ENCODE results near the gene GSG1L. TPM values are rescaled to one million over a fixed set of nuclear protein-coding genes. Genes with fewer than 3 reads are reported as not detected.
"Not testable (repeated sequence)": the region's sequence is repeated elsewhere in the genome, so short reads cannot be mapped to it uniquely, and the experiment has no call there.

The GSG1L gene
- total RNA-seq, 5 donors from 2014 or later (not counting 1 experiment from before 2014, with no cell fraction given), result not detected

DNA sequence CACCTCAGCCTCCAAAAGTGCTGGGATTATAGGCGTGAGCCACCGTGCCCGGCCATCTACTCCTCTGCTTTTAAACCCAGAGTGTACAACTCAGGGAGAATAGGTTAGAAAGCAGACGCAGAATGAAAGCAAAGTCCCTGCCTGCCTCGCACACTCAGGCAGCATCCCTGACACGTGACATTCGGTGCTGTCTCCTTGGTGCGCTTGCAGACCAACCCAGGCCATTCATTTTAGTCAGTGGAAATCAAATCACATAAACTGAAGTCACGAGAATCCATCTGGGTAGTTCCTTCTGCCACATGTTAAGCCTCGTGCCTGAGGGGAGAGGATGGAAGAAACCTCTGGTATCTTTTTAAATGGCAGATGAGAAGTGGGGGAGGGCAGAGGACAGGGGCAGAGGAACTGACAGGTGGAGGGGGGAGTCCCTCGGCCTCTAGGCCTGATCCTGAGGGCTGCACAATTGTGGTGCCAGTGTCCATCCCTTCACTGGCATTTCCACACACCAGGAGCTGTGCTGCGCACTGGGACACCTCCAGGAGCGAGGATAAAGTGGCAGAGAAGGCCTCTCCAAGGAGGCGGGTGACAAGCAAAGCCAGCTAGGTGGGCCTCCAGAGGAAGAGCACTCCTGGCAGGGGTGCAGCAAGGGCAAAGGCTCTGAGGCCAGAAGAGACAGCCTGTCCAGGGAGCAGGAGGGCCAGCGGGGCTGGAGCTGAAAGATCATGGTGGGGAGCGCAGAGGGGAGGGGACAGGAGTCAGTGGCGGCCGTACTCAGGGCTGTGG lies 317.2 kb downstream of the GSG1L start:
- POLR2A ChIA-PET, result no interaction called here
- H3K27ac Mint-ChIP-seq, result no peak overlapping the region
- Histone ChIP-seq H3K36me3 (ENCODE audit: control insufficient read depth in 2 of 2, extremely low read depth in 1 of 2, insufficient read depth in 1 of 2, low read length in 1 of 2) (peaks cover 2 to 6% of the 10 kb centered on the region in 2 donors), H3K4me1 (ENCODE audit: control insufficient read depth in 1 of 2, extremely low read depth in 1 of 2, insufficient read depth in 2 of 2, low read length in 2 of 2) (peaks cover 0 to 10% of the 10 kb centered on the region in 2 experiments), H3K27me3 (replicated peaks in 1 of 2; ENCODE audit: control insufficient read depth in 2 of 2, extremely low read depth in 1 of 2, insufficient read depth in 2 of 2, low read length in 1 of 2) (no peaks in the 10 kb centered on the region), H3K27ac (ENCODE audit: low read length) (no peak overlapping the region), H3K9me3 (no peaks in the 10 kb centered on the region), H3K4me3 (ENCODE audit: control insufficient read depth in 1 of 2, extremely low read depth in 1 of 2, low read length in 1 of 2) (no peak overlapping the region)
- WGBS (ENCODE audit: insufficient coverage), result 91% methylated on average over 16 of the region's 18 CpGs
- H3K27me3 Mint-ChIP-seq, result no peaks in the 10 kb centered on the region
- no peak for ATAC-seq (replicated peaks in 1 of 4)
- H3K4me3 Mint-ChIP-seq, result no peak overlapping the region
- no peak for DNase-seq
- CTCF ChIA-PET, result no interaction called here
- no peaks in the 10 kb centered on the region for H3K9me3 Mint-ChIP-seq
- peaks cover 31% of the 10 kb centered on the region for H3K36me3 Mint-ChIP-seq
- peaks cover 6 to 8% (median 6%) of the 10 kb centered on the region in 3 donors for H3K4me1 Mint-ChIP-seq

GRCh38 chr16:27745348-27745747 lies 318.2 kb downstream of the GSG1L start:
- Mint-ChIP-seq H3K9me3 (no peaks in the 10 kb centered on the region), H3K36me3 (peaks cover 37% of the 10 kb centered on the region), H3K27ac (no peak overlapping the region), H3K27me3 (no peaks in the 10 kb centered on the region), H3K4me1 (peaks cover 6 to 8% (median 6%) of the 10 kb centered on the region in 3 donors), H3K4me3 (no peak overlapping the region)
- no peaks in the 10 kb centered on the region for H3K27me3 ChIP-seq (replicated peaks in 1 of 2; ENCODE audit: control insufficient read depth in 2 of 2, extremely low read depth in 1 of 2, insufficient read depth in 2 of 2, low read length in 1 of 2)
- peaks cover 0 to 10% of the 10 kb centered on the region in 2 experiments for H3K4me1 ChIP-seq (ENCODE audit: control insufficient read depth in 1 of 2, extremely low read depth in 1 of 2, insufficient read depth in 2 of 2, low read length in 2 of 2)
- ChIA-PET POLR2A (no interaction called here), CTCF (no interaction called here)
- no peak for DNase-seq
- H3K36me3 ChIP-seq (ENCODE audit: control insufficient read depth in 2 of 2, extremely low read depth in 1 of 2, insufficient read depth in 1 of 2, low read length in 1 of 2), result peaks cover 0 to 10% of the 10 kb centered on the region in 2 donors
- WGBS (ENCODE audit: insufficient coverage), result 100% methylated on average over 1 of the region's 3 CpGs
- no peaks in the 10 kb centered on the region for H3K9me3 ChIP-seq
- ATAC-seq (replicated peaks in 1 of 4), result no peak
- H3K27ac ChIP-seq (ENCODE audit: low read length), result no peak overlapping the region
- H3K4me3 ChIP-seq (ENCODE audit: control insufficient read depth in 1 of 2, extremely low read depth in 1 of 2, low read length in 1 of 2), result no peak overlapping the region

DNA sequence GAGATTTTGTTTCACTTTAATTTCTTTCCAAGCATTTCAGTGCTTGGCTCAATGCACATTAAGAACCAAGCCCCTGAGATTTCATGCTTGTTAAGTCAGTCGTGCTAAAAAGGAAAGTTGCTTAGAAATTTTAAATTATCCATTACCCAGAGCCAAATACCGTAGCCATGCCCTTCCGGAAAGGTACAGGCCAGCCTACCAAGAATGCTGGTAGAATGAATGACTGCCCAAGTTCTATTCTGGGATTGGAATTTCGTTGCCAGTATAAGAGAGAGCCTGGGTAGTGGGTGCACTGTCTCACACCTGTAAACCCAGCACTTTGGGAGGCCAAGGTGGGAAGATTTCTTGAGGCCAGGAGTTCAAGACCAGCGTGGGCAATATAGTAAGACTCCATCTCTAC lies 319.6 kb downstream of the GSG1L start:
- no peak for ATAC-seq (replicated peaks in 1 of 4)
- Mint-ChIP-seq H3K4me1 (peaks cover 3 to 5% (median 4%) of the 10 kb centered on the region in 3 donors), H3K27me3 (no peaks in the 10 kb centered on the region), H3K36me3 (peaks cover 42% of the 10 kb centered on the region), H3K9me3 (no peaks in the 10 kb centered on the region), H3K4me3 (no peak overlapping the region), H3K27ac (no peak overlapping the region)
- ChIA-PET CTCF (interaction anchor here in 1 of 2 donors (1.0 kb wide), 1 partner anchor 530 kb away, joined by 5 read pairs; no protein-coding TSS in a partner anchor), POLR2A (no interaction called here)
- Histone ChIP-seq H3K27me3 (replicated peaks in 1 of 2; ENCODE audit: control insufficient read depth in 2 of 2, extremely low read depth in 1 of 2, insufficient read depth in 2 of 2, low read length in 1 of 2) (no peaks in the 10 kb centered on the region), H3K4me3 (ENCODE audit: control insufficient read depth in 1 of 2, extremely low read depth in 1 of 2, low read length in 1 of 2) (no peak overlapping the region), H3K27ac (ENCODE audit: low read length) (no peak overlapping the region), H3K36me3 (ENCODE audit: control insufficient read depth in 2 of 2, extremely low read depth in 1 of 2, insufficient read depth in 1 of 2, low read length in 1 of 2) (peaks cover 2 to 14% of the 10 kb centered on the region in 2 donors), H3K4me1 (ENCODE audit: control insufficient read depth in 1 of 2, extremely low read depth in 1 of 2, insufficient read depth in 2 of 2, low read length in 2 of 2) (peaks cover 0 to 6% of the 10 kb centered on the region in 2 experiments), H3K9me3 (no peaks in the 10 kb centered on the region)
- DNase-seq, result no peak
- no CpG with 5 or more reads among the region's 5 CpGs for WGBS (ENCODE audit: insufficient coverage)

DNA sequence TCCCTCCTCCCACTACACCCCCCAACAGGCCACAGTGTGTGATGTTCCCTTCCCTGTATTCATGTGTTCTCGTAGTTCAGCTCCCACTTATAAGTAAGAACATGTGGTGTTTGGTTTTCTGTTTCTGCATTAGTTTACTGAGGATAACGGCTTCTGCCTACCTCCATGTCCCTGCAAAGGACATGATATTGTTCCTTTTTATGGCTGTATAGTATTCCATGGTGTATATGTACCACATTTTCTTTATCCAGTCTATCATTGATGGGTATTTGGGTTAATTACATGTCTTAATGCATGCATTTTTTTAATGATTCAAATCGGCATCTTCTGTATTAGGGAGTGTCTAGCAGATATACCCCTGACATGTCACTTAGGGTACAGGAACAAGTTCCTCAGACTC lies 320.5 kb downstream of the GSG1L start:
- ATAC-seq (replicated peaks in 1 of 4); H3K4me3 ChIP-seq (ENCODE audit: control insufficient read depth in 1 of 2, extremely low read depth in 1 of 2, low read length in 1 of 2); H3K4me1 Mint-ChIP-seq; H3K27me3 ChIP-seq (replicated peaks in 1 of 2; ENCODE audit: control insufficient read depth in 2 of 2, extremely low read depth in 1 of 2, insufficient read depth in 2 of 2, low read length in 1 of 2); H3K4me3 Mint-ChIP-seq; DNase-seq; H3K27me3 Mint-ChIP-seq; H3K27ac ChIP-seq (ENCODE audit: low read length); H3K9me3 ChIP-seq; H3K4me1 ChIP-seq (ENCODE audit: control insufficient read depth in 1 of 2, extremely low read depth in 1 of 2, insufficient read depth in 2 of 2, low read length in 2 of 2); H3K27ac Mint-ChIP-seq; POLR2A ChIA-PET; H3K9me3 Mint-ChIP-seq: not testable (repeated sequence)
- no CpG with 5 or more reads among the region's 3 CpGs for WGBS (ENCODE audit: insufficient coverage)
- H3K36me3 ChIP-seq (ENCODE audit: control insufficient read depth in 2 of 2, extremely low read depth in 1 of 2, insufficient read depth in 1 of 2, low read length in 1 of 2), result peaks cover 2 to 14% of the 10 kb centered on the region in 2 donors
- H3K36me3 Mint-ChIP-seq, result peaks cover 49% of the 10 kb centered on the region
- CTCF ChIA-PET, result interaction anchor here in 1 of 2 donors (1.0 kb wide), 1 partner anchor 529 kb away, joined by 5 read pairs; no protein-coding TSS in a partner anchor

DNA sequence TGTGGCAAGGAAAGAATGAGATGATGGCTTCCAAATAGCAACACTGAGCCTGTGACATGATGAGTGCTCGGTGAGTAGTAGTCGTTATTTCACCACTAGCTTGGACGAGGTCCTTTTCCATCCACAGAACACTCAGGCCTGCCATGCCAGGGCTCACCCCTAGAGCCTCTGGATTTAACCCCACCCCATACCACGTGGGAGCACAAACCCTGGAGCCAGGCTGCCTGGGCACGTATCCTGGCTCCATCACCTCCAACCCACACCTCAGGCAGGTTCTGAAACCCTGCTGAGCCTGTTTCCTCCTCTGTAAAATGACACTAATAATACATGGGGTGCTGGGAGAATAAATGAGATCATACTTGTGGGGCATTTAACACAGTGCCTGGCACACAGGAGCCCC lies 321.2 kb downstream of the GSG1L start:
- ChIA-PET POLR2A (no interaction called here), CTCF (no interaction called here)
- Histone ChIP-seq H3K36me3 (ENCODE audit: control insufficient read depth in 2 of 2, extremely low read depth in 1 of 2, insufficient read depth in 1 of 2, low read length in 1 of 2) (peaks cover 2 to 11% of the 10 kb centered on the region in 2 donors), H3K27me3 (replicated peaks in 1 of 2; ENCODE audit: control insufficient read depth in 2 of 2, extremely low read depth in 1 of 2, insufficient read depth in 2 of 2, low read length in 1 of 2) (no peaks in the 10 kb centered on the region), H3K27ac (ENCODE audit: low read length) (no peak overlapping the region), H3K4me1 (ENCODE audit: control insufficient read depth in 1 of 2, extremely low read depth in 1 of 2, insufficient read depth in 2 of 2, low read length in 2 of 2) (no peaks in the 10 kb centered on the region), H3K4me3 (ENCODE audit: control insufficient read depth in 1 of 2, extremely low read depth in 1 of 2, low read length in 1 of 2) (no peak overlapping the region), H3K9me3 (no peaks in the 10 kb centered on the region)
- H3K27ac Mint-ChIP-seq, result no peak overlapping the region
- H3K27me3 Mint-ChIP-seq, result no peaks in the 10 kb centered on the region
- H3K4me1 Mint-ChIP-seq, result no peaks in the 10 kb centered on the region
- no peak for ATAC-seq (replicated peaks in 1 of 4)
- peaks cover 53% of the 10 kb centered on the region for H3K36me3 Mint-ChIP-seq
- DNase-seq, result no peak
- no peak overlapping the region for H3K4me3 Mint-ChIP-seq
- no peaks in the 10 kb centered on the region for H3K9me3 Mint-ChIP-seq
- 94% methylated on average over 3 of the region's 5 CpGs for WGBS (ENCODE audit: insufficient coverage)

- no peak overlapping the region for H3K27ac ChIP-seq (ENCODE audit: low read length)
- Mint-ChIP-seq H3K4me3 (no peak overlapping the region), H3K27ac (no peak overlapping the region), H3K4me1 (no peaks in the 10 kb centered on the region), H3K9me3 (no peaks in the 10 kb centered on the region), H3K36me3 (peaks cover 56% of the 10 kb centered on the region), H3K27me3 (no peaks in the 10 kb centered on the region)
- H3K27me3 ChIP-seq (replicated peaks in 1 of 2; ENCODE audit: control insufficient read depth in 2 of 2, extremely low read depth in 1 of 2, insufficient read depth in 2 of 2, low read length in 1 of 2), result no peaks in the 10 kb centered on the region
- ChIA-PET CTCF (no interaction called here), POLR2A (no interaction called here)
- peaks cover 2 to 8% of the 10 kb centered on the region in 2 donors for H3K36me3 ChIP-seq (ENCODE audit: control insufficient read depth in 2 of 2, extremely low read depth in 1 of 2, insufficient read depth in 1 of 2, low read length in 1 of 2)
- H3K4me1 ChIP-seq (ENCODE audit: control insufficient read depth in 1 of 2, extremely low read depth in 1 of 2, insufficient read depth in 2 of 2, low read length in 2 of 2), result no peaks in the 10 kb centered on the region
- DNase-seq, result no peak
- no peaks in the 10 kb centered on the region for H3K9me3 ChIP-seq
- no peak for ATAC-seq (replicated peaks in 1 of 4)
- no peak overlapping the region for H3K4me3 ChIP-seq (ENCODE audit: control insufficient read depth in 1 of 2, extremely low read depth in 1 of 2, low read length in 1 of 2)
- WGBS (ENCODE audit: insufficient coverage), result no CpG with 5 or more reads among the region's 11 CpGs
These were observed 322.9 kb downstream of the GSG1L start for GRCh38 chr16:27740496-27741201.
